ENCODE measurements around the gene RAB9A.

The RAB9A gene

DNA sequence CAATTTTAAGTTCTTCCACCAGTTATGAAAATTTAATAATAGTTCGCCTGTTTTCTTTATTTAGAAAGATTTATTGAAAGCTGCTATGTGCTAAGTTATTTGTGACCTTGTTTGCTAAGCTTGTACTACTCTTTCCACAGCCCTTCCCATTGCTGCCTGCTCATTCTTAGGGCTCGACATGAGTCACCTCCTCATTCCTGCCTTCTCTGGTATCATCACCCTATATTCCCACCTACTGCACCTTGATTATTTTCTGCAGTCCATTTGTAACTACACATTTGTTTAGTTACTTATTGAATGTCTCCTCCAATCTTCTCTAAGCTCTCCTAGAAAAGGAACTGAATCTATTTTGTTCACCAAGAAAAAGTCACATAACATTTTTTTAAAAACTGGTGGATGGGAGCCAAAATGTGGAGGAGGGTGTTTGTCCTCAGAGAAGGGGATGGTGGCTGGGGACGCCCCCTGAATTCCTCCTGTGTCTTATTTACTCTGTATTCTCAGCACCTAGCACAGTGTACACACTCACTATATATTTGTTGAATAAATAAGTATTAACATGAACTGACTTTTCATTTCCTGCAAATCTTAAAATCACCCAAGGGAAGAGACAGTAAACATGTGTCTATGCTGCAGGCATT lies 3.7 kb upstream of the RAB9A start:
- H3K4me3 ChIP-seq (ENCODE audit: low read depth, low read length): no peak overlapping the region
- DNase-seq (ENCODE audit: low read depth): peak; percentile 29
- TF ChIP-seq, protein P1, sequence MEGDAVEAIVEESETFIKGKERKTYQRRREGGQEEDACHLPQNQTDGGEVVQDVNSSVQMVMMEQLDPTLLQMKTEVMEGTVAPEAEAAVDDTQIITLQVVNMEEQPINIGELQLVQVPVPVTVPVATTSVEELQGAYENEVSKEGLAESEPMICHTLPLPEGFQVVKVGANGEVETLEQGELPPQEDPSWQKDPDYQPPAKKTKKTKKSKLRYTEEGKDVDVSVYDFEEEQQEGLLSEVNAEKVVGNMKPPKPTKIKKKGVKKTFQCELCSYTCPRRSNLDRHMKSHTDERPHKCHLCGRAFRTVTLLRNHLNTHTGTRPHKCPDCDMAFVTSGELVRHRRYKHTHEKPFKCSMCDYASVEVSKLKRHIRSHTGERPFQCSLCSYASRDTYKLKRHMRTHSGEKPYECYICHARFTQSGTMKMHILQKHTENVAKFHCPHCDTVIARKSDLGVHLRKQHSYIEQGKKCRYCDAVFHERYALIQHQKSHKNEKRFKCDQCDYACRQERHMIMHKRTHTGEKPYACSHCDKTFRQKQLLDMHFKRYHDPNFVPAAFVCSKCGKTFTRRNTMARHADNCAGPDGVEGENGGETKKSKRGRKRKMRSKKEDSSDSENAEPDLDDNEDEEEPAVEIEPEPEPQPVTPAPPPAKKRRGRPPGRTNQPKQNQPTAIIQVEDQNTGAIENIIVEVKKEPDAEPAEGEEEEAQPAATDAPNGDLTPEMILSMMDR (conservative IDR thresholded peaks at IDR 0.05; ENCODE audit: low read depth, low read length): no peak

DNA sequence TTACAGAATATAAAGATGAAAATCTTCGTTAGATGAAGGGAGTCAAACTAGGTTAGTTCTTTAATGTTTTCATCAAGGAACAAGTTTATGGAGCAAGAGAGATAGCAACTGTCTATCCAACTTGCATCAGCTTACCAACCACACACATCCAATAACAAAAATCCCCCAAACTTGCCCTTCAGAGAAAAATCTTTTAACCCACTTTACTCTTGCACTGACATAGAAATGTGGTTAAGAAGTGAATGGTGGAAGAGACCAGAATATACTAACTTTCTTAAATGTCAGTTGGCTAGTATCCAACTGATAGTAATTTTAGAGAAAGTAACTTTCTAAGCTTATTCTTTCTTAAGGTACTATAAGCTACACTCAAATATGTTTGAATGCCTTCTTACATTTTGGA lies 1.7 kb upstream of the RAB9A start:
- TF ChIP-seq, protein P1 (conservative IDR thresholded peaks at IDR 0.05; ENCODE audit: low read depth, low read length): no peak
- no peak overlapping the region for H3K4me3 ChIP-seq (ENCODE audit: low read depth, low read length)
- no peak for DNase-seq (ENCODE audit: low read depth)

DNA sequence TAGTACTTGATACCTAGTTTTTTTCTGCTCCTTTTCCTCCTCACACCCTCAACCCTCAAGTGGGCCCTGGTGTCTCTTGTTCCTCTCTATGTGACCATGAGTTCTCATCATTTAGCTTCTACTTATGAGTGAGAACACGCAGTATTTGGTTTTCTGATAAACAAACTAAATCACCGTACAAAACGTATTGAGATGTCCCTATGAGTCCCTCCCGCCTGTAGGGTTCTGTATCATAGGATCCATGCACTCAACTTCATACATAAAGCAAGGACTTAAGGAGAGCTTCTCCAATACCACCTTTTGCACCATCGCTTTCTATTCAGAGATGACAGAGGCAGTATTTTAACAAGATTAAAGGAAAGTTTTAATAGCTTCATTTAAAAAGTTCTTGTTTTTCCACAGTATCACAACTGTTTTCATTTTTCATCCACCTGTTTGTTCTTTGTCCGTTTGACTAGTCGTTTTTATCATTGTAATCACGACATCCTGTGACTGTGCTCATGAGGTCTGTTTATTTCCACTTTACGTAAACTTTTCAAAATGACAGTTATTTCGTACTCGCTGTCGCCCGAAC lies 457 bp upstream of the RAB9A start:
- TF ChIP-seq, protein P1 (conservative IDR thresholded peaks at IDR 0.05; ENCODE audit: low read depth, low read length): no peak
- no peak for DNase-seq (ENCODE audit: low read depth)
- H3K4me3 ChIP-seq (ENCODE audit: low read depth, low read length): peak overlapping the region; percentile 77

DNA sequence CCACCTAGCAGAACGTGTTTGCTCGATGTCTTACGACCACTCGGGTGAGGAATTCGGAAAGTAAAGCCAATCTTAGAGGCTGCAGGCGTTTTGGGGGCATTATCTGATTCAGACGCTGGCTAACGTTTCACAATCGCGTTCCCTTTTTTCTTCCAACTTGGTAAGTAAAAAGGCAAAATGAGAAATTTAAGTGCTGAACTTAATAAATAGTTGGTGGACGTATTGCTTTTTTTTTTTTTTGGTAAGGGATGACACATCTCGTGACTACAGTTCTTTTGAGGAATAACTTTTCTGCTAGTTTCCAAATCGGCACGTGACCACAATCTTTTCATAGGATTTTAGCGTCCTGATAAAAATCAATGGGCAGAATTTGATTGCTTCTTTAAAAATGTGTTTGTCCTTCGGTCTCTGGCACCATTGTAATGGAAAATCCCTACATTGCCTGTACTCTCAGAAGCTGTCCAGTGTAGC lies 848 bp downstream of the RAB9A start:
- TF ChIP-seq, protein P1 (conservative IDR thresholded peaks at IDR 0.05; ENCODE audit: low read depth, low read length): no peak
- H3K4me3 ChIP-seq (ENCODE audit: low read depth, low read length): peak overlapping the region; percentile 77
- peak; percentile 29 for DNase-seq (ENCODE audit: low read depth)

DNA sequence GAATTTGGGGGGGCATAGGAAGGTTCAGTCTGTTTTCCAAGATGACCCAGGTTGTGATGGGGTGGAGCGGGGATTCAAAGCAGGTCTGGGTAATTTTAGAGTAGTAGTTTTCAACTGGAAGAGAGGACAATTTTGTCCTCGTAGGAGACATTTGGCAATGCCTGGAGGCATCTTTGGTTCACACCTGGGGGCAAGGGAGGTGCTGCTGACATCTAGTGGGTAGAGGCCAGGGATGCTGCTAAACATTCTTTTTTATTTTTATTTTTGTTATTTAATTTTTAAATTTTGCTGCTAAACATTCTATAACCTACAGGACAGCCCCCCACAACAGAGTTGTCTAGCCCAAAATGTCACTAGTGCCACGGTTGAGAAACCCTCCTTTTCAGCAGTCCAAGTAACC lies 1.9 kb downstream of the RAB9A start:
- TF ChIP-seq, protein P1 (conservative IDR thresholded peaks at IDR 0.05; ENCODE audit: low read depth, low read length): peak; percentile 39
- DNase-seq (ENCODE audit: low read depth): no peak
- peak overlapping the region; percentile 77 for H3K4me3 ChIP-seq (ENCODE audit: low read depth, low read length)

DNA sequence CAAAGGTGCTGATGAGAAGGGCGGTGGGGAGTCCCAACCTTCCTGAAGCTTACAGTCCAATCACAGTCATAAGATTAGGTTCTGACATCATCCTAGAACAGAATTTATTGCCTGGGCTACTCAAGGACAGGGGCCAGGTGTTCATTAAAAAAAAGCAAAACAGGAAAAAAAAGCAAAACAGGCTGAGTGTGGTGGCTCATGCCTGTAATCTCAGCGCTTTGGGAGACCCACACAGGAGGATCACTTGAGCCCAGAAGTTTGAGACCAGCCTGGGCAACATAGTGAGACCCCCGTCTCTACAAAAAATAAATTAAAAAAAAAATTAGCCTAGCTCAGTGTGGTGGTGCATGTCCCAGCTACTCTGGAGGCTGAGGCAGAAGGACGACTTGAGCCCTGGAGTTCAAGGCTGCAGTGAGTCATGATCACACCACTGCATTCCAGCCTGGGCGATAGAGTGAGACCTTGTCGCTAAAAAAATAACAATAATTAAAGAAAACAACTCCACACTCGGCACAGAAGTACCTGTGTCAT lies 3.0 kb downstream of the RAB9A start:
- peak; percentile 20 for DNase-seq (ENCODE audit: low read depth)
- H3K4me3 ChIP-seq (ENCODE audit: low read depth, low read length): no peak overlapping the region
- TF ChIP-seq, protein P1 (conservative IDR thresholded peaks at IDR 0.05; ENCODE audit: low read depth, low read length): no peak
